Pulmonary artery endothelial cell (primary cell): ENCODE data around the gene C2CD4C. TPM values are rescaled to one million over a fixed set of nuclear protein-coding genes. Genes with fewer than 3 reads are reported as not detected.
"Not testable (repeated sequence)": the region's sequence is repeated elsewhere in the genome, so short reads cannot be mapped to it uniquely, and the experiment has no call there.

Experiments
- DNase-seq: peaks from one replicate; pipeline ENCODE4 v3.0.0-alpha.2; 2011; ENCODE audit warnings: low read depth, low spot score
- total RNA-seq: library from RNA; depleted of rRNA; stranded (reverse); fragments of >200 nt; gene quantifications from 2 replicates; pipeline ENCODE4 v1.2.3, GENCODE V29; 2014

Gene C2CD4C
- total RNA-seq, 1 donor from 2014 or later, result 0.20 TPM

DNA sequence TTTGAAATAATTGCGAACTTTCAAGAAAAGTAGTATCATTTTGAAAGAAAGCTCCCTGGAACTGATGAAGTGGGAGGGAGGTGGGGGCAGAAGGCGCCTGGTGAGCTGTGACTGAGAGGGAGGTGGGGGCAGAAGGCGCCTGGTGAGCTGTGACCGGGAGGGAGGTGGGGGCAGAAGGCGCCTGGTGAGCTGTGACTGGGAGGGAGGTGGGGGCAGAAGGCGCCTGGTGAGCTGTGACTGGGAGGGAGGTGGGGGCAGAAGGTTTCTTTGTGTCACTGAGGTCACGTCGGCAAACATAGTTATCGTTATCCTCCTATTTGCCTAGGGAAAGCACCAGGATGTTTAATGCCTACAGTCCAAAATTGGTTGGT lies 24.2 kb downstream of the C2CD4C start:
- no peak for DNase-seq

DNA sequence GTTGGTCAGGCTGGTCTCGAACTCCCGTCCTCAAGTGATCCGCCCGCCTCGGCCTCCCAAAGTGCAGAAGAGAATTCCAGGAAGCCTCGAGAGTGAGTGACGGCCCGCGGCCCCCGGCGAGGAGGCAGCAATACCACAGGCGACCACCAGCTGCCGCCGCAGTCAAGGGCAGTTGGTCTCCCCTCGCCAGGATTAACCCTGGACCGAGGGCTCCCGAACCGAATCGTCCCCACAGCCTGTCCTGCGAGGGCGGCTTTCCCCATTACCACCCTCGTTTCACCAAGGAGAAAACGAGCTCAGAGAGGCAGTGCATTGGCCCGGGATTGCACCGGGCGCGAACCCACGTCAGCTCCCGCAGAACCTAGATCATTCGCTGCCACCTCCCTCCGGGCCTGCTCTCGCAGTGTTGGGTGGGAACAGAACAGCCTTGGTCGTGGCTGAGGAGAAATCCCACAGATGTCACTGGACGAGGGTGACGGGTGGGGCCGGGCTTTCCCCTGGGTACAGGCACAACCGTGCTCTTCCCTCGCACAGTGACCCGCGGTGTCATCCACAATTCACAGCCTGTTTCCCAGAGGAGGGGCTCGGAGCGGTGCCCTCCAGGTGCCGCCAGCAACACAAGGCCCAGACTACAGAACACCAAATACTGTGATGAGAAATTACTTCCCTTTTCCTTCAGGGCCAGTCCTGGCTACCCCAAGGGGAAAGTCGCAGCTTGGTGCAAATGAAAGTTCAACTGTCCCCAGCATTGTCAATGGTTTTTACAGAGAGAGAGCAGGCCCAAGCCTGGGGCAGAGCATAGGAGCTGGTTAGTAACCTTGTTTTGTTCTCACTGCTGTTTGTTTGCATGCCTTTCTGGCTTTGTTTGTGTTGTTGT lies 24.8 kb downstream of the C2CD4C start:
- no peak for DNase-seq

DNA sequence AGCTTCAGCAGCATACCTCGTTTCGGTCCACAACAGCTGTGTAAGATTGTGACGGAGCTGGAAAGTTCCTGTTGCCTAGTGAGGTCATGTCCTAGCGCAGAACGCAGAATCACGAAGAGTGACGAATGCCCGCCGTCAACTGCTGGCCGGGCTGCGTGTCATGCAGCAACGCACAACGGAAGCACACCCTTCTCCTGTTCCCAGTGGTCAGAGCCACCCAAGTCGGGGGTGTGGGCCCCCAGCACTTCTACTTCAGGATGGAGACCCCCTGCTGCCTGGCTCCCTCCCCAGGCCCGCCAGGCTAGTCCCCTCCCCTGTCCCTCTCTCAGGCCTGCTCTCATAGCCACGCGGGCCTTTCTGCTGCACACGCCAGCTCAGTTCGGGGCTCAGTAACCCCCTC lies 25.9 kb downstream of the C2CD4C start:
- no peak for DNase-seq

DNA sequence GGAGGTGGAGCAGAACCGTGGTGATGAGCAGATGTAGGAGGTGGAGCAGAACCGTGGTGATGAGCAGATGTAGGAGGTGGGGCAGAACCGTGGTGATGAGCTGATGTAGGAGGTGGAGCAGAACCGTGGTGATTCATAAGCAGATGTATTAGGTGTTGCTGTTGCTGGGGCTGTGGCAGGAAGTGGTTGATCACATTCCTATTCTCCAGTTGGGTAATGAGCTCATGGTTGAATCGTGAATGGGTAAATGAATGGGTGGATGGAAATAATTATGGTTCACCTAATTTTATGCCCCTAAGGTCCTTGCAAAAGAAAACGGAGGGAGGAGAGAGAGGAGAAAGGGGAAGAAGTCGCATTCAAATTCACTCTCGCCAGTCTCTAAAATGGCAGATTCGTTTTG lies 26.4 kb downstream of the C2CD4C start:
- not testable (repeated sequence) for DNase-seq

DNA sequence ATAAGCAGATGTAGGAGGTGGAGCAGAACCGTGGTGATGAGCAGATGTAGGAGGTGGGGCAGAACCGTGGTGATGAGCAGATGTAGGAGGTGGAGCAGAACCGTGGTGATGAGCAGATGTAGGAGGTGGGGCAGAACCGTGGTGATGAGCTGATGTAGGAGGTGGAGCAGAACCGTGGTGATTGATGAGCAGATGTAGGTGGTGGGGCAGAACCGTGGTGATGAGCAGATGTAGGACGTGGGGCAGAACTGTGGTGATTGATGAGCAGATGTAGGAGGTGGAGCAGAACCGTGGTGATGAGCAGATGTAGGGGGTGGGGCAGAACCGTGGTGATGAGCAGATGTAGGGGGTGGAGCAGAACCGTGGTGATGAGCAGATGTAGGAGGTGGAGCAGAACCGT lies 27.0 kb downstream of the C2CD4C start:
- DNase-seq, result not testable (repeated sequence)

DNA sequence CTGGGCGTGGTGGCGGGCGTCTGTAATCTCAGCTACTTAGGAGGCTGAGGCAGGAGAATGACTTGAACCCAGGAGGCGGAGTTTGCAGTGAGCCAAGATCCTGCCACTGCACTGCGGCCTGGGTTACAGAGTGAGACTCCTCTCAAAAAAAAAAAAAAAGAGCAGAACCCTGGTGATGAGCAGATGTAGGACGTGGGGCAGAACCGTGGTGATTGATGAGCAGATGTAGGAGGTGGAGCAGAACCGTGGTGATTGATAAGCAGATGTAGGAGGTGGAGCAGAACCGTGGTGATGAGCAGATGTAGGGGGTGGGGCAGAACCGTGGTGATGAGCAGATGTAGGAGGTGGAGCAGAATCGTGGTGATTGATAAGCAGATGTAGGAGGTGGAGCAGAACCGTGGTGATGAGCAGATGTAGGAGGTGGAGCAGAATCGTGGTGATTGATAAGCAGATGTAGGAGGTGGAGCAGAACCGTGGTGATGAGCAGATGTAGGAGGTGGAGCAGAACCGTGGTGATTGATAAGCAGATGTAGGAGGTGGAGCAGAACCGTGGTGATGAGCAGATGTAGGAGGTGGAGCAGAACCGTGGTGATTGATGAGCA lies 28.2 kb downstream of the C2CD4C start:
- not testable (repeated sequence) for DNase-seq

DNA sequence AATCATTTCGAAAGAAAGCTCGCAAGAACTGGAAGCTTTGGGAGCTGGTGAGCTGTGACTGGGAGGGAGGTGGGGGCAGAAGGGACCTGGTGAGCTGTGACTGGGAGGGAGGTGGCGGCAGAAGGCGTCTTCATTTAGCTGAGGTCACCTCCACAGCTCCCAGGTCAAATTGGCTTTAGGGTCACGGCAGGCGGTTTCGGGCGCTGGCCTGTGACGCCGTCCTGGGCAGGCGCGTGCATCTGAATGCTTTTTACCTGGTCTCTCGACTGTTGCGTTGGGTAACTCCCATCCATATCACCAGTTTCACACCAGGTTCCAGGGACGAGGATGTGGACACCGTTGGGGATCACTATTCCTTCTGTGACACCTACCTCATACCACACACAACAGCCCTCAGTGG lies 29.2 kb downstream of the C2CD4C start:
- no peak for DNase-seq

DNA sequence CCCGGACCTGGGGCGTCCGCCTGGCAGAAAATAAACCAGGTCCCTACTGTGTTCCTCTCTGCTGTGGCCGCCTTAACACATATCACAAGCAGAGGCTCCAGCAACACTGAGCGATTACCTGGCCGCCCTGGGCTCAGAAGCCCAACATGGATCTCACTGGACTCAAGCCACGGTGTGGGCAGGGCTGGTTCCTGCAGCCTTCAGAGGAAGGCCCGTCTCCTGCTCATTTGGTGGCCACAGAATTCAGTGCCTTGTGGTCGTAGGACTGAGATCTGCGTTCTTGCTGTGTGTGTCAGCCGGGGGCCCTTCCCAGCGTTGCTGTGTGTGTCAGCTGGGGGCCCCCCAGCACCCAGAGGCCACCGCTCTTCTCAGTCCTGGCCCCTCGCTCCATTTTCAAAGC lies 30.2 kb downstream of the C2CD4C start:
- DNase-seq, result no peak

DNA sequence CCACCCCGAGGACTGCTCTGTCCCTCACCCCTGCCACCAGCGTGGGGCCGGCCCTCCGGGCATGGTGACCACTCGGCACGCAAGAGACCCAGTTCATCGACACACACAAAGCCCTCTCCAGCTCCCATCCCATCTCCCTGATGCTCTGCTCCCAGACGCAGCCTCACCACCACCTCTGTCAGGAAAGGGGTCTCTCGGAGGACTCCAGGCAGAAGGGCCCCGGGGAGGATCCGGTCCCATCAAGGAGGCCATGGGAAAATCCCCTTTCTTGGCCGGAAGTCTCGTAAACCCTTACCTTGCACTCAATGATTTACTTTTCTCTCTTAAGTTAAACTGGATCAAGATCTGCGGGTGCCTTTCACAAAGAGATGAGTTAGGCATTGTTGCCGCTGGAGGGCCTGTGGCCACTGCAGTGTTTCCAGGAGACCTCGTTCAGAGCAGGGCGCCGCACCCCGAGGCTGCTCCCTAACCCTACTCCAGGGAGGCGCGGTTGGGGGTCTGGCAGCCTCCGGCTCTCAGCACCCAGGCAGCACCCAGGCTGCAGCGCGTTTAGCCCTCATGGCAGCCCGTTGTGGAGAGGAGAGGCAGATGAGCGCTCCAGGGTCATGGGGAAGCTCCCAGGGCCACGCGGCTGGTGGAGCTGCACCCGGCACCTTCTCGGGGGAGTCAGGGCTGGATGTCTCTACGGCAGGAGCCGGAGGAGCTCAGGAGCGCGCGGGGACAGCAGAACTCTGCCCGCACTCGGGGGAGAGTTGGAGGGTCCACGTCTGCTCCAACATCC lies 31.0 kb downstream of the C2CD4C start:
- no peak for DNase-seq

DNA sequence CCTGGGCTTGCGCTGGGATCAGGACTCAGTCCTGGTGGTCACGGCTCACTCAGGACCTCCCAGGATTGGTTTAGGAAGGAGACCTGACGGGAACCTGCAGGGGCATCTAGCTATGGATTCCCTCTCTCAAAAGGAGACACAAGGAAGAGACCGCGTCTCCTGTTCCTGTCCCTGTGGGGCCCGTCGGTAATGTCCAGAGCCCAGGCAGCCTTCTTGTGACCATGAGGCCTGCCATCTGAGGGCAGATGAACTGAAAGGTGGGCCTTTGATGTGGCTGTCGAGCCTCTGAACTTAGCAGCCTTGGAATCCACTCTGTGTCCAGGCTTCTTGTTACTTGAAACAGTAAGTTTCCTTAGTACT lies 32.9 kb downstream of the C2CD4C start:
- no peak for DNase-seq

DNA sequence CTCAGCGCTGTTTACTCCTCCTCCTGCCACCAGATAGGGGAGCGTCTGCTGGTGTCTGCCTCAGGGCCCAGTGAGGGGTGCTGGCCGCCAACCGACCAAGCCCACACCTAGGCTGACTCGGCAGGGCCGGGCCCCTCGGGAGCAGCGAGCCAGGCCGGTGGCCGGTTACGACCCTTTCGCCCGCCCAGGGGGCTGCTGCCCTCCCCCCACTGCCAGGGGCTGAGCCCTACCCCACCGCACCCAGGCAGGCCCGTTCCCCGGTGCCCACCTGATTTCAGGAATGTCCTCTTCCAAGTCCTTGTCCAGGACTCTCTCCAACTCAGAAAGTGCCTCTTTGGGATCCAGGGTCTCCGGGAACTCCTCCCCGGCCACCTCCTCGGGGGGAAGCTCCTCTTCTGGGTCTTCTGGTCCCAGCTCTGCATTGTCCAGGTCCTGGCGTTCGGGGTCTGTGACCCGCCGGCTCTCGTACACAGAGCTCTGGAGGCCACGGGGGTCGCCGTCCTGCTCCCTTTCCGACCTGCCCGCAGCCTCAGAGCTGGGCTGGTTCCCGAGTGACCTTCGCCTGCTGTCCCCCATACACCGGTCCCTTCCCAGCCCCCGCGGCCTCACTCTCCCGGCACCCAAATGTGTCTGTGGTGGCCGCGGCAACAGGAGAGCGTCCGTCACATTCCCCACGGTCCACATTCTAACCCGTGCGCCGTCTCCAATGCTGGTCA lies 33.4 kb downstream of the C2CD4C start:
- no peak for DNase-seq

DNA sequence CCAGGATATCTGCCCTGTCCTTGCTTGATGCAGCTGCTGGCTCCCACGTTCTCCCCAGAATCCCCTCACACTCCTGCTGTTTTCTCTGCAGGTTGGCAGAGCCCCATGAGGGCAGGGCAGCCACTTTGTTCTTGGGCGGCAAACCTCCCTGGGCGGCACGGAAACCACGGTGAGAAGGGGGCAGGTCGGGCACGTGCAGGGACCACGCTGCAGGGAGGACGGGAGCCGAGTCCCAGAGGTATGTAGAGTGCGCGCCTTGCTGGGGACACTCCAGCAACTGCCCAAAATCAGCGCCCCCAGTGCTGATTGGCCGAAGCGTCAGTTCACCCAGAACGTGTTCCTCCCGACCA lies 34.1 kb downstream of the C2CD4C start:
- DNase-seq, result no peak

DNA sequence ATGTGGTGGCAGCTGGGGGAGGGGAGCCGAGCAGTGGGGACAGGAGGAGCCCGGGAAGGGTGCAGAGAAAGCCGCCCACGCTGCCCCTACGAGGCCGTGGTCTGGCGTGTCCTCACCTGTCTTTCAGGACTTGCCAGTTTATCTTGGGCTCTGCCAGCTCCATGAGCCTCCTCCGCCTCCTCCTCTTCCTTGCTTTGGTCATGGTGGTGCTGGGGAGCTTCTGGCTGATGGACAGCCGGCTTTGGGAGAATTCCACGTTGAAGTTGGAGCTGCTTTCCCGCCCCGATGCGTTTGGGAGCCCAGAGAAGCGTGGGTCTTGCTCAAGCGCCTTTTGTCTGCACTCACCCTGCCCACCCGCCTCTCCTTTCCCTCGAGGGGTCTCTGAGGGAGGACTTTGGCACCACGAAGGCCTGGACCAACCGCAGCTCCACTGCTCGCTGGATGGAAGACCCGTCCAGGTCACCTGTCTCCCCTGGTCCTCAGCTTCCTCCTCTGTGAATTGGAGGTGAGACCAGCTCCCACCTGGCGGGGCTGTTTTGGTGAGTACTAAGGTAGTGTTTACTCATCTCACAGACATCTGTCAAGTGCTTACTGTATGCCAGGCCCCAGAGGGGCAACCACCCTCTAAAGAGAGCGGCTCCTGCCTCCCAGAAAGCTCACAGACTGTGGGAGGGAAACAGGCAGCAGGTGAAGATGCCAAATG lies 34.6 kb downstream of the C2CD4C start:
- no peak for DNase-seq

DNA sequence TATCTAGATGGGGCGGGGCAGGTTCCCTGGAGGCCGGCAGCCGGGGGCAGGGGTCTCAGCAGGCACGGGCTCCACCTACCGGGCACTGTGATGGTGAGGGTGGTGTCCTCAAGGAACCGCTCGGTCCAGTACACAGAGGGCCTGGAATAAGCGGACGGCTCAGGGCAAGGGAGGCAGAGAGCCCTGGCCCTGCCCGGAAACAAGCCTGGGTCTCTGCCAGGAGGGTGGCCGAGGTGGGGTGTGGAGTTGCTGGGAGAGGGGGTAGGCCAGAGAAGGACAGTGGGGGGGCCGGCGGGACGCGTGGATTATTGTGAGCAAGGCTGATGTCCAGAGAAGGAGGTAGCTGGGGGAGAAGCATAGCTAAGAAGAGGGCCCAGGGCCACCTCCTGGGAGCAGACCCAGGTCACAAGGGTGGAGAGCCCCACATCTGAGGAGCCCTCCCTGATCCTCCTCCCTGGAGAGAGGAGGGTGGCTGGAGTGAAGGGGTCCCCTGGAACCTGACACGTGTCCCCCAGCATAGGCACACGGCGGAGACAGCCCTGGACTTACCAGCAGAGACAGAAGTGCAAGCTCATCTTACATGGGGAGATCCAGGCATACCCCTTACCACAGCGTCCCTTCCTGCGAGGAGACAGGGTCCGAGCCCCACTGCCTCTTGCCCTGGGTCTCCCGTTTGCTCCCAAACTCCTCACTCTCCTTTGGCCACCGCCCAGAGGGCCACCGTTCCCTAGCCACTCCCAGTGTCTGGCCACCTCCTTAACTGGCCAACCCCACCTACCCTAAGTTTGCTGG lies 35.4 kb downstream of the C2CD4C start:
- no peak for DNase-seq

DNA sequence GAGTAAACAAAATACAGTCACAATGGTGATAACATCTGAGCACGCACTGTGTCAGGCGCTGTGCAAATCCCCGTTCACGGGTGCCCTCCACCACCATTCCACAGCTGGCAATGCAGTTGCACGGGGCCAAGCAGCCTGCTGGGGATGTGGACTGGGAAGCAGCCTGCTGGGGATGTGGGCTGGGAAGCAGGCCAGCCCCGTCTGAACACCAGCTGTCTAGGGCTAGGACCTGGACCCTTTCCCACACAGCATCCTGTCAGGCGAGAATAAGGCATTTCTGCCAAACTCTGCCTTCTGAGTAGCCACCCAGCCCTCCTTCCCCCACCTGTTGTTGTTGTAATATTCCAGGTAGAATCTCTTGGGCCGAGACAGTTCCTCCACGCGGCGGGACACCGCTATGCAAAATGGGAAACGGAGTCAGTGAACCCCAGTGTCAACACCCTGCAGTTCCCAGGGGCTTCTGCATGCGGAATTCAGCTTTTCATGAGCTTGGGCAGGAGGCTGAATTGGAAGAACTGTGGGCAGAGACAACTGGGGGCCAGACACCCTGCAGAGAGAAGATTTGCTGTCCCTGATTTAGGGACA lies 36.5 kb downstream of the C2CD4C start:
- no peak for DNase-seq

DNA sequence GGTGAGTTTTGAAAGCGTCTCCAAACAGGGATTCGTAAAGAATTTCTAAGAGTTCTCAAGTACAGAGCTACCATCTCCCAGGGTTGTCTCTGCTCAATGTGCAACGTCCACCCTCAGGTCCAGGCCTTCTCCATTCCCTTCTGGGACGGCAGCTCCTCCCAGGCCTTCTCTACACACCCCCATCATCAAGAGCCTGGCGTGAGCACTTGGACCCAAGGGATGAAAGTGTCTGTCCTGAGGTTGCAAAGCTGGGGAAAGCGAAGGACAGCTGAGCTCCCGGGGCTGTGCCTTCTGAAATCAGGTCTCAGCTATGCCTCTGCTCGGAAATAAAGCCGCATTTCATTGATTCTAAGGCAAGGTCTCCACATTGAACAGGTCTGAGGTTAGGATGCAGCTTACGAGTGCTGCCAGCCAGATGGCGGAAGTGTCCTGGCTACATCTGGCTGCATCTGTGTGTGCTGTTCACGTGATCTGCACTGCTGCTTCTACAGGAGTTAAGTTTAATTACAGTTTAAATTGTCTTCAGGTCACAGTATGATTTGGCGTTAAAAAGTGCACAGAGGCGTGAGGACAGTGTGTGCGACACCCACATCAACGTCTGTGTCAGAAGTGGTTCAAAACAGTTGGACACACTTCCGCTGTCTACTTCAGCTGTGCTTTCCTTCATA lies 37.3 kb downstream of the C2CD4C start:
- DNase-seq, result no peak

DNA sequence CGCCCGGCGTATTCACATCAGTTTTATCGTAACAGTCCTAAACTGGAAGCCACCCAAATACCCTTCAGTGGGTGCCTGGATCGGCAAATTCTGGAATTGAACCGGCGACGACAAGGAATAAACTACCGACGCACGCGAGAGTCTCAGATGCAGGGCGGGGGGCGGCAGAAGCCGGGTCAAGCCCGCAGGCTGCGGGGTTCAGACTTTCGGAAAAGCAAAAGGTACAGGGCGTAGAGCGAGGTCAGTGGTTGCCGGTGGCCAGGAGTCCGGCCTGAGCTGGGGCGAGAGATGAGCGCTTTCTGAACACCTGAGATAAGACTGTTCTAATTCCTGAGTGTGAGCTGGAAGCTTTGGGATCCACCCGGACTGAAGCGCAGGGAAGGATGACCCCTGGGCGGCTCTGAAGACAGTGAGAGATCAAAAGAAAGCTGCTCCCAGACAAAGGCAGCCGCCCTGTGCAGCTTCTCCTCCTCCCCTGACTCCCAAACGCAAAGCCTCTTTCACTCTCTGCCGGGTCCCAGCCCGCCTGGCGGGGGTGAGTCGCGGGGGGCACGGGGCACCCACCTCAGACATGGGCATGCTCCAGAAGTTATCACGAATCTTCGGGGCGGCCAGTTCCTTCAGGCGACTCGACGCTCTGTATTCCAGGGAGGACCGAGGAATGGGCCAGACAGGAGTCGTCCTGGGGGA lies 38.2 kb downstream of the C2CD4C start:
- DNase-seq, result no peak

DNA sequence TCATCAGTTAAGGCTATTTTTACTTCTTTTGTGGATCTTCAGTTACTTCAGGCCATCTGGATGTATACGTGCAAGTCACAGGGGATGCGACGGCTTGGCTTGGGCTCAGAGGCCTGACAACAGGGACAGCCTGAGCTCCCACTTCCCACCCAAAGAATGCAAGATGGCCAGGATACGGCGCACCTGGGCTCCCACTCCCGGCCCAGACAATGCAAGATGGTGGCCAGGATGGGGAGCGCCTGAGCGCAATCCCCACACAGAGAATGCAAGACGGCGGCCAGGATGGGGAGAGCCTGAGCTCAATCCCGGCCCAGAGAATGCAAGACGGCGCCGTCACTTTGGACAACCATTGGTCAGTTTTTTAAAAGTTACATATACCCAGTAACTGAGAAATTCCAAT lies 39.1 kb downstream of the C2CD4C start:
- no peak for DNase-seq

DNA sequence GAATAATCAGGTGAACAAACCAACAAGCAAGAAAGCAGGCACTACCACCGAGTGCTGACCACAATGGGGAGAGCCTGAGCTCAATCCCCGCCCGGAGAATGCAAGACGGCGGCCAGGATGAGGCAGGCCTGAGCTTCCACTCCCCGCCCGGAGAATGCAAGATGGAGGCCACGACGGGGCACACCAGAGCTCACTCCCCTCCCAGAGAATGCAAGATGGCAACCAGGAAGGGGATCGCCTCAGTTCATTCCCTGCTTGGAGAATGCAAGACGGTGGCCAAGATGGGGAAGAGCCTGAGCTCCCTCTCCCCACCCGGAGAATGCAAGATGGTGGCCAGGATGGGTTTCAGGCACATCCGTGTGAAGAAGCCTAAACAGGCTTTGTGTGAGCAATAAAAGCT lies 39.7 kb downstream of the C2CD4C start:
- DNase-seq, result no peak
